Natural killer cell (primary cell): ENCODE measurements around the gene IGF1R. TPM values are rescaled to one million over a fixed set of nuclear protein-coding genes. Genes with fewer than 3 reads are reported as not detected.

Experiments used
- ATAC-seq, 3 donors: fragments of 150-1000 bp in 2 of 3; fragments of 200-7000 bp in 1 of 3; cut with Tn5 transposase; 1 replicate in 1 of 3; 2 replicates in 2 of 3; pipeline ENCODE4 v1.10.0; 2021; ENCODE audit warnings: mild to moderate bottlenecking in 2 of 3, moderate library complexity in 2 of 3
- DNase-seq, 2 donors: peaks; one replicate each; pipeline versions ENCODE4 v3.0.0 to v3.0.0-alpha.2; 2013 to 2021; ENCODE audit warnings: mixed read lengths in 1 of 2
- H3K27ac ChIP-seq: one replicate; pipeline ENCODE4 v1.5.1; 2013; ENCODE audit warnings: mild to moderate bottlenecking, low read length
- H3K27me3 ChIP-seq: one replicate; pipeline ENCODE4 v1.6.1; 2013; ENCODE audit warnings: low read length; ENCODE audit not compliant: control insufficient read depth, insufficient read depth
- H3K36me3 ChIP-seq: one replicate; pipeline ENCODE4 v1.6.1; 2013; ENCODE audit warnings: low read length; ENCODE audit not compliant: control insufficient read depth, insufficient read depth
- H3K4me1 ChIP-seq: one replicate; pipeline ENCODE4 v1.6.1; 2013; ENCODE audit warnings: low read length; ENCODE audit not compliant: control insufficient read depth, insufficient read depth
- H3K4me3 ChIP-seq: one replicate; pipeline ENCODE4 v1.5.1; 2013; ENCODE audit warnings: low read length
- H3K9me3 ChIP-seq: one replicate; pipeline ENCODE4 v1.6.1; 2013; ENCODE audit warnings: low read length; ENCODE audit not compliant: control insufficient read depth, insufficient read depth
- H3K27ac Mint-ChIP-seq, 2 donors: one replicate each; pipeline ENCODE4 v1.8.0; 2022; ENCODE audit warnings: mild to moderate bottlenecking in 2 of 2, mixed read lengths in 2 of 2, moderate library complexity in 1 of 2
- H3K27me3 Mint-ChIP-seq, 2 donors: one replicate each; pipeline ENCODE4 v1.8.0; 2022; ENCODE audit warnings: low read depth in 2 of 2, mixed read lengths in 2 of 2
- H3K36me3 Mint-ChIP-seq: one replicate; pipeline ENCODE4 v1.8.0; 2022; ENCODE audit warnings: mixed read lengths
- H3K4me1 Mint-ChIP-seq, 2 donors: one replicate each; pipeline ENCODE4 v1.8.0; 2022; ENCODE audit warnings: mixed read lengths in 2 of 2
- H3K4me3 Mint-ChIP-seq: one replicate; pipeline ENCODE4 v1.8.0; 2022; ENCODE audit warnings: mild to moderate bottlenecking, moderate library complexity, mixed read lengths
- H3K9me3 Mint-ChIP-seq, 2 donors: one replicate each; pipeline ENCODE4 v1.8.0; 2022; ENCODE audit warnings: mixed read lengths in 2 of 2
- WGBS: methylation state at CpG from one replicate; pipeline ENCODE4 v1.1.7; 2013; ENCODE audit warnings: missing lambda C conversion rate; ENCODE audit not compliant: insufficient coverage; 5-methylcytosine and 5-hydroxymethylcytosine counted together
- intact Hi-C: fragments of 100-400 bp; cut with micrococcal nuclease; formaldehyde crosslinking; loops from one replicate; pipeline ENCODE4 v1.14.2; 2022
- total RNA-seq, 4 donors: library from RNA; stranded (reverse); fragments of 120-200 nt in 1 of 4; gene quantifications; one replicate each; pipeline versions ENCODE4 v1.2.3 to v1.2.4, GENCODE V29; 2013 to 2022
- TF ChIP-seq, protein P1 (sequence below): fragments of 200-600 bp; IDR thresholded peaks from one replicate; pipeline ENCODE4 v1.8.0; 2022; ENCODE audit warnings: antibody characterized with exemption

IGF1R gene
- total RNA-seq, 3 donors from 2014 or later (not counting 1 experiment from before 2014, with no cell fraction given), result 47.3 to 50.7 (median 49.0) TPM

- intact Hi-C loops, result no loop called here
- H3K27me3 ChIP-seq, result no peaks in the 10 kb centered on the region
- ATAC-seq (no peak), DNase-seq (no peak)
- no peak overlapping the region for H3K27ac ChIP-seq
- no peak overlapping the region for H3K27ac Mint-ChIP-seq
- no peaks in the 10 kb centered on the region for H3K9me3 Mint-ChIP-seq
- H3K36me3 ChIP-seq, result no peaks in the 10 kb centered on the region
- H3K4me1 ChIP-seq, result peaks cover 6% of the 10 kb centered on the region
- no peak overlapping the region for H3K4me3 ChIP-seq
- no peak overlapping the region for H3K4me3 Mint-ChIP-seq
- no peaks in the 10 kb centered on the region for H3K9me3 ChIP-seq
- WGBS, result 78% methylated on average over 9 of the region's 9 CpGs
- H3K27me3 Mint-ChIP-seq, result no peaks in the 10 kb centered on the region
- TF ChIP-seq, protein P1, sequence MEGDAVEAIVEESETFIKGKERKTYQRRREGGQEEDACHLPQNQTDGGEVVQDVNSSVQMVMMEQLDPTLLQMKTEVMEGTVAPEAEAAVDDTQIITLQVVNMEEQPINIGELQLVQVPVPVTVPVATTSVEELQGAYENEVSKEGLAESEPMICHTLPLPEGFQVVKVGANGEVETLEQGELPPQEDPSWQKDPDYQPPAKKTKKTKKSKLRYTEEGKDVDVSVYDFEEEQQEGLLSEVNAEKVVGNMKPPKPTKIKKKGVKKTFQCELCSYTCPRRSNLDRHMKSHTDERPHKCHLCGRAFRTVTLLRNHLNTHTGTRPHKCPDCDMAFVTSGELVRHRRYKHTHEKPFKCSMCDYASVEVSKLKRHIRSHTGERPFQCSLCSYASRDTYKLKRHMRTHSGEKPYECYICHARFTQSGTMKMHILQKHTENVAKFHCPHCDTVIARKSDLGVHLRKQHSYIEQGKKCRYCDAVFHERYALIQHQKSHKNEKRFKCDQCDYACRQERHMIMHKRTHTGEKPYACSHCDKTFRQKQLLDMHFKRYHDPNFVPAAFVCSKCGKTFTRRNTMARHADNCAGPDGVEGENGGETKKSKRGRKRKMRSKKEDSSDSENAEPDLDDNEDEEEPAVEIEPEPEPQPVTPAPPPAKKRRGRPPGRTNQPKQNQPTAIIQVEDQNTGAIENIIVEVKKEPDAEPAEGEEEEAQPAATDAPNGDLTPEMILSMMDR, result no peak
- H3K4me1 Mint-ChIP-seq, result peaks cover 42% of the 10 kb centered on the region in 2 donors
- no peaks in the 10 kb centered on the region for H3K36me3 Mint-ChIP-seq
Observed at GRCh38 chr15:98785807-98786621, 137.7 kb downstream of the IGF1R start.

GRCh38 chr15:98786717-98787116 is 138.4 kb downstream of the IGF1R start:
- intact Hi-C loops, result no loop called here
- no peaks in the 10 kb centered on the region for H3K27me3 Mint-ChIP-seq
- DNase-seq (no peak), ATAC-seq (no peak)
- no peaks in the 10 kb centered on the region for H3K27me3 ChIP-seq
- TF ChIP-seq, protein P1, result no peak
- WGBS, result 95% methylated on average over 9 of the region's 9 CpGs
- H3K36me3 ChIP-seq, result no peaks in the 10 kb centered on the region
- H3K27ac Mint-ChIP-seq, result no peak overlapping the region
- H3K4me1 ChIP-seq, result peaks cover 6% of the 10 kb centered on the region
- H3K36me3 Mint-ChIP-seq, result no peaks in the 10 kb centered on the region
- no peaks in the 10 kb centered on the region for H3K9me3 Mint-ChIP-seq
- H3K9me3 ChIP-seq, result no peaks in the 10 kb centered on the region
- H3K4me3 Mint-ChIP-seq, result no peak overlapping the region
- H3K27ac ChIP-seq, result no peak overlapping the region
- H3K4me3 ChIP-seq, result no peak overlapping the region
- peaks cover 42 to 46% of the 10 kb centered on the region in 2 donors for H3K4me1 Mint-ChIP-seq

DNA sequence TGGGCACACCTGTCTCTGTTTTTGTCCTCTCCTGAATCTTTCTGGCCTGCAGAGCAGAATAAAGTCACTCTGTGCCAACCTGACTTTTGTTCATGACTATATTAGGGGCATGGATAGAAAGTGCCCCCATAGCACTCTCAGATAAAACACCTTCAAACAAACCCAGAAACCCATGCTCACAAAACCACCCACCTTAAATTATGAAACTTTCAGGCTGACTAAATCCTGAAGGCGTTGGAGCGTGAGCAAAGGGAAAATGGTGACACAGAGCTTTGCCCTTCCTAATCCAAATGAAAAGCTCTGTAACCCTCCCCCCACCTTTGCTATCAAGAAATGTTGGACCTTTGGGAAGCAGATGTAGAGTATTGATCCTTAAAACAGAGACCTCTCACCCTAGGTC is 138.9 kb downstream of the IGF1R start:
- no peak overlapping the region for H3K4me3 Mint-ChIP-seq
- H3K27ac ChIP-seq, result no peak overlapping the region
- peaks cover 42 to 51% of the 10 kb centered on the region in 2 donors for H3K4me1 Mint-ChIP-seq
- no peaks in the 10 kb centered on the region for H3K27me3 ChIP-seq
- DNase-seq, result no peak
- no peaks in the 10 kb centered on the region for H3K36me3 ChIP-seq
- no peak overlapping the region for H3K4me3 ChIP-seq
- 72% methylated on average over 2 of the region's 2 CpGs for WGBS
- H3K9me3 ChIP-seq, result no peaks in the 10 kb centered on the region
- TF ChIP-seq, protein P1, result no peak
- no peak for ATAC-seq
- no peaks in the 10 kb centered on the region for H3K36me3 Mint-ChIP-seq
- H3K9me3 Mint-ChIP-seq, result no peaks in the 10 kb centered on the region
- H3K27ac Mint-ChIP-seq, result no peak overlapping the region
- intact Hi-C loops, result no loop called here
- H3K27me3 Mint-ChIP-seq, result no peaks in the 10 kb centered on the region
- H3K4me1 ChIP-seq, result peaks cover 6% of the 10 kb centered on the region
